ENCODE data around the gene CLPTM1.

- TF ChIP-seq CTCF (IDR thresholded peaks at IDR 0.05; ENCODE audit: borderline replicate concordance, extremely low read depth, low read length, poor library complexity, severe bottlenecking) (peak; percentile 78), EZH2 (IDR thresholded peaks at IDR 0.05; ENCODE audit: borderline replicate concordance, low read depth, low read length, severe bottlenecking) (no peak)
Observed at GRCh38 chr19:45016388-45017314, 61.5 kb downstream of the CLPTM1 start.

Measured in DND-41 (cell line).